Loucy (cell line): ENCODE data around the gene NSMCE1.

Experiments used
- CTCF ChIP-seq: fragments of 200-600 bp; sonication (generic); conservative IDR thresholded peaks from 2 replicates; pipeline ENCODE4 v1.5.1; 2014; ENCODE audit warnings: mild to moderate bottlenecking, antibody characterized with exemption, low read length
- EZH2phosphoT487 ChIP-seq: fragments of 200-600 bp; IDR thresholded peaks from 2 replicates; pipeline ENCODE4 v1.6.1; 2018; ENCODE audit warnings: antibody characterized with exemption, mild to moderate bottlenecking, moderate library complexity, borderline replicate concordance

GRCh38 chr16:27311448-27311830 lies 42.9 kb upstream of the NSMCE1 start:
- no peak for TF ChIP-seq CTCF
- TF ChIP-seq EZH2phosphoT487, result no peak
